ENCODE data around the gene TMEM163.

DNA sequence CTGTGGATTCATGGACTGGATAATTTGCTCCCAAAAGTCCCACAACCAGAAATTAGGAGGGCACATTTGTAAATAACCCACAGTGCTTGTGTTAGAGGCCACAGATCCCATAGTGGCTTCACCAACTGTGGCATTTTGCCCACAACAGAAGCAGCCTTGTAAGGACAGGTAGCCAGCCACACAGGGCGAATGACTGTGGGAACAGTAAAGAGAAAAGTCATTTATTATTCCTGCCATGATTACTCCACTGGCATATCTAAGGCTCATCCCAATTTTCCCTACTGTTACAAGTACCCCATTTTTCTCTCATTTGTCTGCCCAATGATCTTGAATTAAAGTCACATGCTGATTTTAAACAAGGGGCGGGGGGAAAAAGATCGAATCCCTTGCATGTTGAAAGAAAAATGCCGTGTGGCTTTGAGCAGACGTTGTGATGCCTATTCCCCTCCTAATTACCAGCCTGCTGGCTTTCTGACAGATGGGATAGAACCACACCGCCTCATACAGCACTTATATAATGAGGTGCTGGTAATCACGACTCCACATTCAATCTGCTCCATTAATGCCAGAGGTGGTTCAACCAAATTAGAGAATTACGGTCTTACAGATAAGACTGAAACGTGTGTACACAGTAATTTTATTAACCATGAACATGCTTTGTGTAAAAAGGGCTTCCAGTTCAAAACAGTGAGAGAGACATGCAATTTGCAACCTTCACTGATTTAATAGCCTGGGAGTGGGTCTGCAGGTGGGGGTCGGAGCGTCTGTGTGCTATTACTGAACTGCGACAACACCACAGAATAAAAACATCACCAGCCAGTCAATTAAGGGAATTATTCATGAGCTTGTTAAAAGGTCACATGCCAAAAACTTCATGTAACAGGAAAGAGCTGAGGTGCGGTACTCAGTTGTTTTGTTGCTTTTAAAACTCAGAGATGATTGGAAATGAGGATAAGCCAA is 196.0 kb downstream of the TMEM163 start:
- TF ChIP-seq POLR2A (IDR thresholded peaks at IDR 0.05; ENCODE audit: low read length) (no peak), GATA1 (IDR thresholded peaks at IDR 0.05; ENCODE audit: low read depth, low read length) (no peak)
